LoVo (cell line): ENCODE measurements around the gene RNF166.
A peak's percentile ranks its signal among the peaks of the same experiment; 100 is the strongest.
"Not testable (repeated sequence)": the region's sequence is repeated elsewhere in the genome, so short reads cannot be mapped to it uniquely, and the experiment has no call there.

ENCODE experiments used
- DNase-seq: peaks from one replicate; pipeline ENCODE4 v3.0.0-alpha.2; 2016; ENCODE audit warnings: low spot score

RNF166 gene

DNA sequence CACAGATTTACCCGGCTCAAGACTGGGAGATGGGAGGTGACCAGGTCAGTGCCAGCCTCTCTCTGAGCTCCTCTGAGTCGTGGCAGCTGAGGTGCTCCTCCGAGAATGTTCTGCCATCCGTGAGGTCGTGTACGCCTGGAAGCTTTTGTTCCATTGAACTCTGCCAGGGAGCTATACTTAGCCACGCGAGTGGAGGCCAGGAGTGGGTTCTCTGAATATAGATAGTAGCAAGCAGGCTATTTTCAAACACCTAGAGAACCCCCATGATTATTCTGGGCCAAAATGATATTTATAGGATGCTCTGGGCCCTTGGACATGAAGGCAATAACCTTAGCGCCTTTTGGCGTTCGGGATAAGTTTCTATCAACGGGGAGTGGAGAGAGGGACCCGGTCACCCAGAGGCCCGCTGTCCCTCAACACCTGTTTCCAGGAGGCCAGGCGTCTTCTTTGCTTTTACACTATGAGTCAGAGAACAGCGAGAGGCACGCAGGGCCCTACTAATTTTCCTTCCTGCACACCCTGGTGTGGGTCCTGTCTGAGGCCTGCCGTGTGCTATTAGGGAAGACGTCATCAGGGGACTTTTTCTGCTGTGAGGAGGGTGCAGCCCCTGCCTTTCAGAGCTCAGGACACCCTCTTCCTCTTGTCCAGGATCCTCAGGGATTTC is 32.4 kb downstream of the RNF166 start:
- DNase-seq = no peak

DNA sequence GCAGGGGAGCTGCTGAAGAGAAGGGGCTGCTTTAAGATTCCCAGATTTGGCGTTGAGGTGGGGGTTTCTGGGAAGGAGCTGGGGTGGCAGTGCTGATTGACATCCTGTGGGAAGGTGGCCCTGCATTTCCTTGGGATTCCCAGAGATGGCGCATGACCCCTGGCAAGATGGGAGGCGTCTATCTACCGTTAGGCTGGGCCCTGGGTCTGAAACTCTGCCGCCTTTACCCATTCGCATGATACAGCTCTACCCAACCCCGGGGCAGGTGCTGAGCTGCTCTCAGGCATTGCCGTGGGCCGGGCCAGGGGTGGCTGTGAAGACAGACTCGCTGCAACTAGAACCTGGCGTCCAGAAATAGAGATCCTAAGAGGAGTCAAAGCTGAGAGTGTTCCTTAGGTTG is 33.4 kb downstream of the RNF166 start:
- no peak for DNase-seq

DNA sequence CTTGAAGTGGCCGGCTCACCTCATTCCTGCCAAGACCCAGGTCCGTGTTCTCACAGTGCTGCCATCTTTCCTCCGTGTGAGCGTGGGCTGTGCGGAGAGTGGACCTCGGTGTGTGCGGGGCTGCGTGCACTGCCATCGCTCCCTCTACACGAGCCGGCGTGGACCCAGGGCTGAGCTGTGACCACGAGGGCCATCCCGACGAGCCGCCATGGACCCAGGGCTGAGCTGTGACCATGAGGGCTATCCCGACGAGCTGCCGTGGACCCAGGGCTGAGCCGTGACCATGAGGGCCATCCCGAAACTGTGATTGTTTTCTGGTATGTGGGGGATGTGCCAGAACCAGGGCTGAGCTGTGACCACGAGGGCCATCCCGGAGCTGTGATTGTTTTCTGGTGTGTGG is 34.4 kb downstream of the RNF166 start:
- DNase-seq = no peak

DNA sequence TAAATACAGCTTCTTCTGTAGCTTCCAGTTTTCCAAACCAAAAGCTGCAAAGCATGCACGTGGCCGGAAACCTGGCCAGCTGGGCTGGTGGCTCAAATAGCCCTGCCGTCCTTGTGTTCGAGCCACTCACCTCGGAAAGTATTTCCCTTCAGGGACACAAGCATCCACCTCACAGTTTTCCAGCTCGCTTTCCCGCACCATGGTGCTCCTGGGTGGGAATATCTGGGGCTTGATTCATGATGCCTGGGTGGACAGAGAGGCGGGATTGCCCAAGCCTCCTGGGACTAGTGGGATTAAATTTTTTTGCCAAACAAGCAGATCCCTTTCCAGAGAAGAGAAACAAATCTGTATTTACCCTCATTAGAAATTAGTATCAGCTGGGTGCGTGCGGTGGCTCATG is 36.2 kb downstream of the RNF166 start:
- no peak for DNase-seq

DNA sequence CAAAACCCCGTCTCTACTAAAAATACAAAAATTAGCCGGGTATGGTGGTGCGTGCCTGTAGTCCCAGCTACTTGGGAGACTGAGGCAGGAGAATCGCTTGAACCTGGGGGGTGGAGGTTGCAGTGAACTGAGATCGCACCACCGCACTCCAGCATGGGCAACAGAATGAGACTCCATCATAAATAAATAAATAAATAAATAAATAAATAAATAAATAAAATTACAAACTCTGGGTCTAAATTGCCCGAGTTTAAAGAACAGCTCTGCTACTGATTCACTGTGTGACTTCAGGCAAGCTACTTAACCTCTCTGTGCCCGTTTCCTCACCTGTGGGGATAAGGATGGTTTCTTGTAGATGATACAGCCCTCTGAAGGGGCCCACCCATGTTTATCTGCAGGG is 36.7 kb downstream of the RNF166 start:
- not testable (repeated sequence) for DNase-seq

DNA sequence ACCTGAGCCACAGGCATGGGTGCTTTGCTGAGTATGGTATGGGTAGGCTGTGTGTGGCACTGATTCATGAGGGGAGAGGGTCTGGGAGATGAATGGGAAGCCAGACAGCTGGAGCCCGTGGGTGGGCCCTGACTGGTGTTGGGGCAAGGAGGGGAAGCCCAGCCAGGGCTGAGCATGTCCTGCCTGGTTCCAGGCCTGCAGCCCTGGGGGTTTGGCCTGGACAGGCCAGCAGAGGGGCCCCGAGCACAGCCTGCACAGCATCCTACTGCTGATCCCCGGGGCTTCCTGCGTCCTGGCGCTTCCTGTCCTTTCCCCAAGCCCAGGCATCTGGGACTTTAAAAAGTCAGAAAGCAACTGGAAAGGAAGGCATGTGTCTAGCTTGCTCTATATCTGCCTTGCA is 38.7 kb downstream of the RNF166 start:
- no peak for DNase-seq

DNA sequence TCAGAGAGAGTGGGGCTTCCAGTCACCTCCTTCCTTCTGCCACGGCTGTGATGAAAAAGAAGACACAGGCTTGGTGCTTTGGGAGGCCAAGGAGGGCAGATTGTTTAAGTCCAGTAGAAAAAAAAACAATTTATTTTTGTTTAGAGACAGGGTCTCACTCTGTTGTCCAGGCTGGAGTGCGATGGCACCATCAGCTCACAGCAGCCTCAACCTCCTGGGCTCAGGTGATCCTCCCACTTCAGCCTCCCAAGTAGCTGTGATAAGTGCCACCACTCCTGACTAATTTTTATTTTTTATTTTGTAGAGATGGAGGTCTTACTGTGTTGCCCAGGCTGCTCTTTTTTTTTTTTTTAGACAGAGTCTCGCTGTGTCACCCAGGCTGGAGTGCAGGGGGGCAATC is 40.6 kb downstream of the RNF166 start:
- no peak for DNase-seq

DNA sequence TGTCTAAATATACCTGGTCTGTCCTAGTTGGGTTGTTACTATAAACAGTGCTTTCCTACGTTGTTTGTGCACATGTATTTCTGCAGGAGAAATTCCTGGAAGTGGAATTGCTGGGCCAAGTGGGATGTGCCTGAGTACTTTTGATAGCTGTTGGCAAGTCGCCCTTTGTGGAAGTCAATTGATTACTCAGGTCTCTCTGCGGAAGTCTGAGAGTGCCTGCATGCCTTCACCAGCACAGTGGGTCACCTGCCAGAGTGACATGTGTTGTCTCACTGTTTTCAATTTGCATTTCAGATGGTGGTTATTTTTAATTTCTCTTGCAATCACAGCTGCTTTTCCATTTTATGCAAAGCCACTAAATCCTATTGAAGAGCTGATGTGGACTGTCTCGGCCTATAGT is 41.1 kb downstream of the RNF166 start:
- DNase-seq = no peak

DNA sequence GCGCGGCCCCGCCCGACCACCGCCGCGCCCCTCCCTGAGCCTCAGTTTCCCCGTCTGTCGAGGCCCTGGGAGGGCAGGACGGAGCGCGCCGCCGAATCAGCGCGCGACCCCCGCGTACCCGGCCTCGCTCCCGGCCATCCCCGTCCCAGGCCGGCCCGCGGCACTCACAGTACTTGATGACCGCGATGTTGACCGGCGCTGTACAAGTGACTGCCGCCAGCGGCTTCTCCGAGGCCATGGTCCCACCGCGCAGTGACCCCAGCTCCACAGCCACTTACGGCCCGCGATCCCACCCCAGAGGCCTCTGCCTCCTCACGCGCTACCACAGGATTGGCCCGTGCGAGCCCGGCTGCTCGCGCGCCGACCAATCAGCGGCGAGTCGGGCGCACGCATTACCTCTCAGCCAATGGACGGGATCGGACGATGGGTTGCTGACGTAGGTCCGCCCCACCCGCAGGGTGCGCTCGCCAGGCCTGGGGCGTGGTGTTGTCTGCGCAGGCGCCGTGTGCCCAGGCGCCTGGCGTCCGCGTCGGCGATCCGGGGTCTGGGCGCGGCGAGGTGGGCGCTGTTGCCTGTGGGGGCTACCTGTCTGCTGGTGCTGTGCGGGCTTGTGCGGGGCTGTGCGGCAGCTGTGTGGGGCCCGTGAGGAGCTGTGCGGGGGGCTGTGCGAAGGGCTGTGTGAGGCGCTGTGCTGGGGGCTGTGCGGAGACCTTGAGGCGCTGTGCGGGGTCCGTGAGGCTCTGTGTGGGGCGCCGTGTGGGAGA is 43.2 kb downstream of the RNF166 start, which contains the start of gene MVD:
Gene MVD, minus strand, starts transcription at position 249 of the 764 bp plus-strand sequence. Its CDS starts 11 bp downstream, at position 238.
- DNase-seq = peak; percentile 98

DNA sequence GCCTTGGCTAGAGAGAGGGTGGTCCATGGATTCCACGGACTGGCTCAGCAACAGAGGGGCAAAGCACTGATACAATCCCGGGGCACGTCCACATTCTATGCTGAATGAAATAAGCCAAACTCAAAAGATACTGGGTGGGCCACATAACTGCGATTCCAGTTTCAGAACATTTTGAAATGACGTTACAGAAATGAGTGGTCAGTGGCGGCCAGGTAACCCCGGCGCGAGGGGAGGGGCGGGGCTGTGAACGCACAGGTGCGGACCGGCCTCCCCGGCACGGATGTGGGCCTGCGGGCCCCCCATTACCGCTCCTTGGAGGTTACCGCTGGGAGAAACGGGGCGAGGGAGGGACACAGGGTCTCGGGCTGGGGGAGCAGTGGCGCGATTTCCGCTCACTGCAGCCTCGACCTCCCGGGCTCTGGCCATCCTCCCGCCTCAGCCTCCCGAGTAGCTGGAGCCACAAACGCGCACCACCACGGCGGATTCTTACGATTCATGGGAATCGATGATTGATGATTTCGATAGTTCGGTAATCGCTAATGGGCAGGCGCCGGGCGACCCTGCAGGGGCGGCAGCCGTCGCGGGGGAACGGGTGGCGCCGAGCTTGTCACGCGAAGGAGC is 43.9 kb downstream of the RNF166 start:
- DNase-seq = no peak

DNA sequence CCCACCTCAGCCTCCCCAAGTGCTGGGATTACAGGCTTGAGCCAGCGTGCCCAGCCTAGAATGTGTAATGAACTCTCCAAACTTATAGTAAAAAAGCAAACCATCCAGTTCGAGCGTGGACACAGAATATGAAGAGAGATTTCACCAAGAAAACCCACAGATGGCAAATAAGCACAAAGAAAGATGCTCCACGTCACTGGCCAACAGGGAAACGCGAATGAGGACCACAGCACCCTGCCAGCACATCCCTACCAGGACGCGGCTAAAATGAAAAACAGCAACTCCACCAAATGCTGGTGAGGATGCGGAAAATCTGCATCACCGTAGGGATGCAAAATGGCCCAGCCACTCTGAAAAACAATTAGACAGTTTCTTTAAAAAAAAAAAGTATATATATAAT is 44.7 kb downstream of the RNF166 start:
- no peak for DNase-seq

DNA sequence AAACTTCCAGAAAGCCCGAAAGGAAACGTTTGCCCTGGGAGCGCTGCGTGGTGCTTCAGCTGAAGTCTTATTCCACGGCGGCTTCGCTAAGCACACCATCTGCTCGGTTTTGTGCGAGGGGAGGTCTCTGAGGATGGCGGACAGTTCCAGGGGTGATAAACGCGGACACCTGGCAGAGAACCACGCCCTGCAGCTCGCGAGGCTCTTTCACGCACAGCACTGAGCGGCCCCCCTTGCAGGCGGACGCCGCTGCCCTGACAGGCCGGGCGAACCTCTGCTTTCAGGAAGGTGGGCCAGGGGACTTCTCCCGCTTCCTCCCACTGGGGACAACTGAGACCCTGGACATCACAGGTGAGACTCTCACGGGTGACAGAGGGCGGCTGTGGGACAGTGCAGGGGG is 47.0 kb downstream of the RNF166 start:
- no peak for DNase-seq

DNA sequence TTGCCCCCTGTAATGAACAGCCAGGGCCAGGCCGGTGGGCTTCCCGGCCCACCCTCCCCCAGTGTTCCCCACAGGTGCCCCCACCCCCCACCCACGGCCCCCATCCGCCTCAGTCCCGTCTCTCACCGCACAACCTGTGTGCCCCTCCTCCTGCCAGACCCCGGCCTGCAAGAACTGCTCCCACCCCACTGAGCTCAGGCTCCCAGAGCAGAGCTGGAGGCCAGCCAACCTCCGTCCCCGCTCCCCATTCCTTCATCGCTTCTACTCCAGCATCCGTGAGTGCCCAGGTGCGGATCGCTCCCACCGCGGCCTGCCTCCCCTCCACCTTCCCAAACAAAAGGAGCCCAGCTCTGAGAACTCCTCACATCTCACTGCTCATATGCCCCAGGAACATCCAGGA is 47.5 kb downstream of the RNF166 start:
- no peak for DNase-seq

DNA sequence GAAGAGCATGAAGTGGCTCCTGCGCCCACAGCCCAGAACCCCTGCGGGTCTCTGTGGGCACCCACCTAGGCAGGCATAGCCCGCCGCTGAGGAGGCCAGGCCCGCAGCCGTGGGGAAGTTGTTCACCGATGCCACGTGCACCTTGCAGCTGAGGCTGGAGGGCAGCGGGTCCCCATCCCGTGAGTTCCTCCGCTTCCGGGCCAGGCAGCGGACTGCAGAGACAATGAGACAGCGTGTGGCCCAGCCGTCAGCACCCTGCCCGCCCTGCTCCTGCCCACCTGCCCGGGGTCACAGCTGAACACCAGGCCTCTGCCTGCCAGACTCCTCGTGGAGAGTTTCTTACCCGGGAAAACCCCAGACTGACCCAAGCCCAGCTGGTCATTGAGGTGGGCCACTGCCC is 48.8 kb downstream of the RNF166 start:
- DNase-seq = no peak

DNA sequence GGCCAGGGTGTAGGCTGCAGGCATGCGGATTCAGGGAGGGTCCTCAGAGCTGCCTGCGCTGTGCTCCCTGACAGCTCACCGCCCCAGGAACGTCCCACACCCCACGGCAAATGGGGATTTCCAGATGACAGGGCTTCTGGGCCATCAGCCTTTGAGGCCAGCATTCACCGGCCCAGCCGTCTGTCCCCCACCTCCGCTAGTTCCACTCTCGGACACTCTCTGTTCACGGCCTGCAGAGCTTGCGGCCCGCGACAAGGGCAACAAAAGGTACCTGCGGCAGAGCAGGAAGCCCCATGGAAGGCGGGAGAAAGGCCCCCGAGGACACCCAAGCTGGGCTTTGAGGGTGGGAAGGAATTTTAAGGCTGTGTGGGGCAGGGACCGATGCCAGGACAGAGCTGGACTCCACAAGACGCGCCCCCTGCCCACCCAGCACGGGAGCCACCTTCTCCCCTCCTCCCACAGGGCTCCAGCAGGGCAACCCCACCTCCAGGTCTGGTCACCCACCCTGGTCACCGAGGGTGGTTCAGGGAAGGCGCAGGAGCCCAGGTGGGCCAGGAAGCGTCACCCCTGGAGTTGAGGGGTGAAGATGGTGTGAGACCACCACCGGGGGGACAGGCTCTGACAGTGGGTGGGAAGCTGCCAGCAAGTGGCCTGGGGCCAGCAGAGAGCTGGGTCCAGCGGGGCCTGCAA is 49.8 kb downstream of the RNF166 start:
- DNase-seq = no peak

DNA sequence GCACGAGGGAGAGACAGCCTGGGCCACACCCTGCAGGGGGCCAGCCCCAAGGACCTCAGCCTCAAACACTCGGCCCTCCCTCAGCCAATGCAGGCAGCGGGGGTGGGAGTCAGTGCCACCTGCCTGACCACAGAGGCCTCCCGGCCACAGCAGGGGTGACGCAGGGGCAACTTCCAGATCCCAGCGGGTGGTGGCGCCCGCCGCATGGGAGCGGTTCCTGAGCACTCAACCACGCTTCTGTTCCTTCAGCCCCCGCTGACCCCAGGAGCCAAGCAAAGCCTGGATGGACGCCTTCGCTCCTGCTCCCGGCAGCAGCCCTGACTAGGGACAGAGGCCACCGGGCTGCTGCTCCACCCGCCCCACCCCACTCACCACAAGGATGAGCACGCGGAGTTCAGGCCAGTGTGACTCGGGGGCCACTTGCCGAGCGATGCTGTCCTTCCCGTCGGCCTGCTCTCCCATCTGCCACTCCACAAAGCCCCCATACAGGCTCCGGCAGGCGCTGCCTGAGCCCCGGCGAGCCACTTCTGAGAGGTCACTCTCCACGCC is 50.4 kb downstream of the RNF166 start:
- no peak for DNase-seq

DNA sequence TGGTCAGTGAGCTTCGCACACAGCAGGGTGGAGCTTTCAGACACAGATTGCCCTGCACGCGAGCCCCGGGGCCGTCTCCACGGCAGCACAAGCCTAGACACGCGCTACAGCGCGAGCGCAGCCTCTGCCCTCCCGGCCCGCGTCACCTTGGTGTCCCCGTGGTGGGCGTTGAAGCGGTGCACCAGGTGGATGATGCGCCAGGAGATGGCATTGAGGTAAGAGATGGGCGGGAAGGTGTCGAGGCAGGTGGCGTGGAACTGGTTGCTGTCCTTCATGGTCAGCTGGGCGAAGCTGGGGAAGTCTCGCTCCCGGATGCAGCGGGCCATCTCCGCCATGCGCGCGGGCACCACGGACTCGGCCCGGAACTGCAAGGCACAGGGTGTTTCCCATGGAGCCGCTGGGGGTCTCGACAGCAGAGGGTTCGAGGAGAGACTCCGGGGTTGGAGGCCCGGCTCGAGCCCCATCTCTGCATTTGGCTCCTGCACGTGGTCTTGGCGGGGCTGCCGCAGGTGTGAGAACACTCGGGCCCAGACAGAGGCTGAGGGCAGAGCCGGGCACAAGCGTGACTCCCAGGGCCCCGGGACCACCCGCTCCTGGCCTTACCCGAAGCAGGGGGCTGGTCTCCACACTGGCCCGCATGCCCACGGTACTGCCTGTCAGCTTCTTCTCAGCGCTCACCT is 51.0 kb downstream of the RNF166 start:
- no peak for DNase-seq

DNA sequence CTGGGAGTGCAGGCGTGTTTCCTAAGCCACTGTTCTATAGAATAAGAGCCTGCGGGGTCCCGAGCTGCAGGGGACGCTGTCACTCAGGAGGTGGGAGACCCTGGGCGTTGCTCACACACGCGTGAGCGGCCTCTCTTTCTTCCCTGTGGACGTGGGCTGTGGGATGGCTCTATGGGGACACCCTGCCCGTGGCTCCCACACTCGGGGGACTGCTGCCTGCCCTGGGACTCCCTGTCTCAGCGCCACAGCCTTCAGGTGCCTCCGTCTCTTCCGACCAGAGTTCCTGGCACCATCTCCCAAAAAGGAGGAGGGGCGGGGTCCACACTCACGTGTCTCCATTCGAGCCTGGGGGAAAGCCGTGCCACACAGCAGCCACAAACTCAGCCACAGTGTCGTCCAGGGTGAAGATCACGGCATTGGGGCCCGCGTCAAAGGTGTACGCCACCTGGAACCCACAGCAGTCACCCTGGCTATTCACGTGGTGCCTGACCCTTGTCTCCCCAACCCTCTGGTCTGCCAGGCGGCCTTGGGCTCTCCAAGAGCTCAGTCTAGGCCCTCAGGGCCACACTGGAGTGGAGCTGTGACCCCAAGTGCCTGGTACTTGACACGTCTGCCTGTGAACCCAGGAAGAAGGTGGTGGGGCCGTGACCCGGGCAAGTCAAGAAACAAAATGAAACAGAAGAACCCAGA is 51.7 kb downstream of the RNF166 start:
- no peak for DNase-seq

DNA sequence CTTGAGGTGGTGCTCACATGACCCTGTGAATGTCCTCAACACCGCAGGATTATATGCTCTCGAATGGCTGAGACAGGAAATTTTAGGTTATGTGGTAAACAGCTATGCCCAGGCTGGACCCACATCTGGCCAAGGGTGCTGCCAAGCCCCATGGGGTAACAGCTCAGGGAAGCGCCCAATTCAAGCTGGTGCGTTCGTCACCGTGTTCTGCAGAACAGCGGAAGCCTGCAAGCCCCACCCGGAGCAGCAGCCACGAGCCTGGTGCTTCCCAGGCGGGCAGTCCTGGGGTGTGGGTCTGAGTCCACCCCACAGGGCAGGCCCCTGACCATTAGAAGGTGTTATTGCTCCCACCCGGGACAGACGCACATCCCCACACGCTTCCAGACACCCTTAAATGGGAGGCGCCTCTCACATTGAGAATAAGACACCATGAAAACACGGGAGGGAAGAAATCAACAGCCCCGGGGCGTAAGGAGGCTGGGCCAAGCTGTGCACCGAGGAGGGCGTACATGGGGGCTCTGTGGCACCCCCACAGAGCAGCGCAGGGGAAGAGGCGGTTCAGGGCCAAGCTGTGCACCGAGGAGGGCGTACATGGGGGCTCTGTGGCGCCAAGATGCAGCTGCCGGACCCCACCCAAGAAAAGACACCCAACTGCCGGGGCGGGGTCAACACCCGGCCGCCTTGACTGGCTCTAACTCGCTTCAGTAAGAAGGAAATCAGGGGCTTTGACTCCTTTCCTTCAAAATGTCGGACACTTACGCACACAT is 52.4 kb downstream of the RNF166 start:
- DNase-seq = no peak

DNA sequence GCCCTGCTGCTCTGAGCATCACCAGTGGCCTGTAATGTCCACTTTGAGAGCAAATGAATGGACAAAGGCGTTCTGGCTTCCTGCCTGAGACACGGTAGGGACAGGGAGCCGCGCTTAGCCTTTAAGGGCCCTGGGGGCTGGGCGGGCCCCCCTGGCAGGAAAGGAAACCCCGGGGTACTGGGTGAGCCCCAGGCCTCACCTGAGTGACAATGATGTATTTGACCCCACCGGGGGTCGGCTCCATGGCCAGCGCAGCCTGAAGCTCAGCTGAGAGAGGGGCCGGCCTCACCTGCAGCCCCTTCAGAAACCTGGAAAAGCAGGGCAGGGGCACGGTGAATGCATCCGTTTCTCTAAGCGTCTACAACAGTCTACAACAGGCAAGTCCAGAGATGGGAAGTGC is 53.1 kb downstream of the RNF166 start:
- DNase-seq = no peak

DNA sequence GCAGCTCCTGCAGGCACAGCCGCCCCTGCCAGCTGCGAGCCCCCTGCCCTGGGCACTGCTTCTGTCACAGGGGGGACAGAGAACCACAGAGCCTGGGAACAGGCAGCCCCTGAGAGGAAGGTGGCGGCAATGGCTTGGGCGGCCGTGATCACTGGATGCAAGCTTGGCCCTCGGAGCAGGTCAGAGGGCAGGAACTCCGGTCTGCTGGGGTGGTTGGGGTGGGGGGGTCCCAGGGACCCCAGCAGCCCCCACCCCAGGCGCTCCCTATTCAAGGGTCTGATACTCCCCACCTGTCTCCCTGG is 53.5 kb downstream of the RNF166 start:
- DNase-seq = no peak
